ENCODE results near the gene SCN4B. TPM values are rescaled to one million over a fixed set of nuclear protein-coding genes. Genes with fewer than 3 reads are reported as not detected.
A peak's percentile ranks its signal among the peaks of the same experiment; 100 is the strongest.

Gene SCN4B
- total RNA-seq, 2 donors from 2014 or later: 0.33 to 1.6 TPM

DNA sequence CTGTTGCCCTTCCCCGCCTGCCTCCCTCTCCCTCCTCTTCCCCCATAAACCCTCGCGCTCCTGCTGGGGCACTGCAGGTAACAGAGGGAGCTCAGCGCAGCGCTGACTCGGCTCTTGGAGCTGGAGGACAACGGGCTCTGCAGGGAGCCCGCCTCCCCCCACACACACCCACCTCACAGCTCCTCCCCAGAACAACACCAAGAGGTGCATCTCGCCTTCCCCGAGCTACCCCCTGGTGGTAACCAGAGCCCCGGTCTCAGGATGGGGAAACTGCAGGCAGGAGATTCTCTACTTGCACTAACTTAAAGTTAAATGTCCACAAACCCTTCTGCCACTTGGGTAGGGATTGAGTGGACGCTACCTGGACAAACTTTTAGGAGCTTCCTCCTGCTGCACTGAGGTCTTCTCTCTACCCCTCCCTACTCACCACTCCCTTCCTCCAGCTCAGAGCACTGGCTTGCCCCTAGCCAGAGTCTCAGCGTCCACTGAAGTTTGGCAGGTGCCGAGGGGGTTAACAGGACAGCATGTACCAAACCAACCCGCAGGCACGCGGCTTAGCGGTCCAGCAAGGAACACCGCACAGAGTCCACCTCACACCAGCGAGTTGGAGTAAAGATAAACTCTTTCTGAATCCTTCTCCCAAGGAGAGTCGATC lies 4.0 kb upstream of the SCN4B start:
- DNase-seq: peak in 2 of 4 donors; percentile 21 to 29
- no peak overlapping the region for H3K27ac ChIP-seq
- WGBS, 2 donors: 4 to 8% methylated on average over 18 to 21 of the region's 21 CpGs
- no peaks in the 10 kb centered on the region for H3K9me3 ChIP-seq
- H3K4me1 ChIP-seq: peaks cover 16% of the 10 kb centered on the region
- intact Hi-C loops (cut with DNase I): no loop called here
- ATAC-seq: no peak
- H3K4me3 ChIP-seq: no peak overlapping the region
- H3K27me3 ChIP-seq: peaks cover 0 to 5% of the 10 kb centered on the region in 2 donors
- H3K36me3 ChIP-seq (replicated peaks in 1 of 2; ENCODE audit: insufficient read depth in 1 of 2, low read depth in 2 of 2): no peaks in the 10 kb centered on the region
- TF ChIP-seq POLR2A (IDR thresholded peaks at IDR 0.05) (no peak), CTCF (IDR thresholded peaks at IDR 0.05) (no peak)

DNA sequence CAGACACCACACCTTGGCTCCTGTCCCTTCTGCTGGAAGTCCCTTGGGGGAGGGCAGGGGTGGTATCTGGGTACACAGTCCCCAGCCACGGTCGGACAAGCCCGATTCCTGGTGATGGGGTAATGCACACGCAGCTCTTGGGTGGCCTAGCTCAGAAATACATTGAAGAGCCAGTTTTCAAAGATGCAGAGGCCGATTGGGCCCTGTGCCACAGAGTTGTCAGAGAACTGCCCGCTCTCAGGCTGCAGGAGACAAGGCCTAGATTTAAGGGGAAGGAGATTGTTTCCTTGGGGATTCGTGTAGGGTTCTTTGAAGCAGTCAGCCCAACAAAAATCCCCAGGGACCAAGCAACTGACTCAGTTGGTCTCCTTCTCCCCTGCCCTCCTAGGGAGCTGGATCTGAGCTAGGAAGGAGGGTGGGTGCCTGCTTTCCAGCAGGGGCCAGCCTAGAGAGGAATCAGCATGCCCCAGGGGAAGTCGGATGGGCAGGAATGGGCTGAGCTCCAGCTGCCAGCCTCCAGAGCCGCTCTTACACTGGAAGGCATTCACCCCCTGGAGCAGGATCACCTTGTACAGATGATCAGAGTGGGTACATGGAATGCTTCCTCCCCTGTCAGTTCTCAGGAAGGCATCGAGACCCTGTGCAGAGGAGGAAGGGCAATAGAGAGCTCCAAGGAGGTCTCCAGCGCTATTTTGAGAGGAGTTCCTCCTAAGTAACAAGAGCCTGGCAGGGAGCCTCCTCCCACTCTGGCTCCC lies 3.3 kb upstream of the SCN4B start:
- Histone ChIP-seq H3K27ac (no peak overlapping the region), H3K4me3 (no peak overlapping the region)
- DNase-seq: no peak

DNA sequence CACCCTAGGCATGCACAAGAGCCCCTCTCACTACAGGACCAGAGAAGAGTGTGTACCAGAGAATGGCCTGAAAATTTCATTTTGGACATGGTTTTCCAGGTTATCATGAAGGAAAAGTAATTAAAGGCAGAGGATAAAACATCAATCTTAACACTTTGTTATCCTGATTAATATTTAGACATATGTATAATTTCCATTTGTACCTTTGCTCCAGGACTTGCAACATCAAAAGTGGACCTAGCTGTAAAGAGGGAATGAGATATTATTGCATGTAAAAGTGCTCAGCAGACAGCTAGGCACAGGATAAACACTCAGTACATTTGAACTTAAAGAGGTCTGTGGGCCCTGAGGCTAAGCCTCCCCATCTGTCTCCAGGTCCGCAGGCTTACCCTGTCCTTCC lies 2.0 kb upstream of the SCN4B start:
- DNase-seq (no peak), ATAC-seq (no peak)
- TF ChIP-seq CTCF (IDR thresholded peaks at IDR 0.05) (no peak), POLR2A (IDR thresholded peaks at IDR 0.05) (no peak)
- Histone ChIP-seq H3K27ac (no peak overlapping the region), H3K36me3 (replicated peaks in 1 of 2; ENCODE audit: insufficient read depth in 1 of 2, low read depth in 2 of 2) (no peaks in the 10 kb centered on the region), H3K9me3 (no peaks in the 10 kb centered on the region), H3K4me1 (peaks cover 16% of the 10 kb centered on the region), H3K4me3 (no peak overlapping the region), H3K27me3 (peaks cover 0 to 5% of the 10 kb centered on the region in 2 donors)
- intact Hi-C loops (cut with DNase I): no loop called here
- 94 to 100% methylated on average over 1 of the region's 1 CpG for WGBS, 2 donors

More for the DNA sequence above, 3.3 kb upstream of the SCN4B start:
- Histone ChIP-seq H3K27me3 (peaks cover 0 to 5% of the 10 kb centered on the region in 2 donors), H3K9me3 (no peaks in the 10 kb centered on the region), H3K4me1 (peaks cover 16% of the 10 kb centered on the region), H3K36me3 (replicated peaks in 1 of 2; ENCODE audit: insufficient read depth in 1 of 2, low read depth in 2 of 2) (no peaks in the 10 kb centered on the region)
- TF ChIP-seq POLR2A (IDR thresholded peaks at IDR 0.05) (no peak), CTCF (IDR thresholded peaks at IDR 0.05) (no peak)
- no peak for ATAC-seq
- 47 to 61% methylated on average over 9 to 11 of the region's 11 CpGs for WGBS, 2 donors
- intact Hi-C loops (cut with DNase I): no loop called here

- DNase-seq (no peak), ATAC-seq (no peak)
- Histone ChIP-seq H3K9me3 (no peaks in the 10 kb centered on the region), H3K27ac (no peak overlapping the region), H3K36me3 (replicated peaks in 1 of 2; ENCODE audit: insufficient read depth in 1 of 2, low read depth in 2 of 2) (no peaks in the 10 kb centered on the region), H3K4me3 (no peak overlapping the region), H3K27me3 (peaks cover 0 to 5% of the 10 kb centered on the region in 2 donors), H3K4me1 (peaks cover 16% of the 10 kb centered on the region)
- 81 to 92% methylated on average over 2 to 11 of the region's 11 CpGs for WGBS, 2 donors
- TF ChIP-seq POLR2A (IDR thresholded peaks at IDR 0.05): no peak
- no peak for TF ChIP-seq CTCF (IDR thresholded peaks at IDR 0.05)
- intact Hi-C loops (cut with DNase I): no loop called here
These were observed 1.4 kb upstream of the SCN4B start for GRCh38 chr11:118153976-118154375.
